ENCODE data around the gene MYO5C.
A peak's percentile ranks its signal among the peaks of the same experiment; 100 is the strongest.

The MYO5C gene

GRCh38 chr15:52181938-52182780, 113.4 kb downstream of the MYO5C start:
- DNase-seq (ENCODE audit: extremely low read depth, insufficient read length) = no peak
- Histone ChIP-seq H3K36me3 (ENCODE audit: control insufficient read depth, insufficient read depth, low read length) (no peaks in the 10 kb centered on the region), H3K27me3 (replicated peaks; ENCODE audit: control insufficient read depth, insufficient read depth, low read length) (no peaks in the 10 kb centered on the region), H3K4me3 (replicated peaks; ENCODE audit: low read depth, low read length) (no peak overlapping the region)
- no peak for TF ChIP-seq CTCF (IDR thresholded peaks at IDR 0.05; ENCODE audit: insufficient read depth, low read length, poor library complexity, severe bottlenecking)

- no peak for DNase-seq (ENCODE audit: extremely low read depth, insufficient read length)
- H3K36me3 ChIP-seq (ENCODE audit: control insufficient read depth, insufficient read depth, low read length) = no peaks in the 10 kb centered on the region
- peak overlapping the region; percentile 88 for H3K4me3 ChIP-seq (replicated peaks; ENCODE audit: low read depth, low read length)
- no peak for TF ChIP-seq CTCF (IDR thresholded peaks at IDR 0.05; ENCODE audit: insufficient read depth, low read length, poor library complexity, severe bottlenecking)
- no peaks in the 10 kb centered on the region for H3K27me3 ChIP-seq (replicated peaks; ENCODE audit: control insufficient read depth, insufficient read depth, low read length)
Observed at GRCh38 chr15:52180851-52181450, 114.7 kb downstream of the MYO5C start.

- H3K27me3 ChIP-seq (replicated peaks; ENCODE audit: control insufficient read depth, insufficient read depth, low read length) = no peaks in the 10 kb centered on the region
- H3K36me3 ChIP-seq (ENCODE audit: control insufficient read depth, insufficient read depth, low read length) = no peaks in the 10 kb centered on the region
- TF ChIP-seq CTCF (IDR thresholded peaks at IDR 0.05; ENCODE audit: insufficient read depth, low read length, poor library complexity, severe bottlenecking) = no peak
- no peak for DNase-seq (ENCODE audit: extremely low read depth, insufficient read length)
- H3K4me3 ChIP-seq (replicated peaks; ENCODE audit: low read depth, low read length) = peak overlapping the region; percentile 88
Observed at GRCh38 chr15:52180196-52180835, 115.3 kb downstream of the MYO5C start.

- H3K36me3 ChIP-seq (ENCODE audit: control insufficient read depth, insufficient read depth, low read length) = no peaks in the 10 kb centered on the region
- DNase-seq (ENCODE audit: extremely low read depth, insufficient read length) = peak; percentile 90
- H3K27me3 ChIP-seq (replicated peaks; ENCODE audit: control insufficient read depth, insufficient read depth, low read length) = no peaks in the 10 kb centered on the region
- H3K4me3 ChIP-seq (replicated peaks; ENCODE audit: low read depth, low read length) = peak overlapping the region; percentile 88
- TF ChIP-seq CTCF (IDR thresholded peaks at IDR 0.05; ENCODE audit: insufficient read depth, low read length, poor library complexity, severe bottlenecking) = no peak
Observed at GRCh38 chr15:52179278-52180195, 116.1 kb downstream of the MYO5C start.

GRCh38 chr15:52178765-52179164, 116.8 kb downstream of the MYO5C start:
- Histone ChIP-seq H3K27me3 (replicated peaks; ENCODE audit: control insufficient read depth, insufficient read depth, low read length) (no peaks in the 10 kb centered on the region), H3K36me3 (ENCODE audit: control insufficient read depth, insufficient read depth, low read length) (no peaks in the 10 kb centered on the region), H3K4me3 (replicated peaks; ENCODE audit: low read depth, low read length) (peak overlapping the region; percentile 88)
- no peak for DNase-seq (ENCODE audit: extremely low read depth, insufficient read length)
- no peak for TF ChIP-seq CTCF (IDR thresholded peaks at IDR 0.05; ENCODE audit: insufficient read depth, low read length, poor library complexity, severe bottlenecking)
